Measurements from ENCODE around the gene TMEM170A. TPM values are rescaled to one million over a fixed set of nuclear protein-coding genes. Genes with fewer than 3 reads are reported as not detected.
"Not testable (repeated sequence)": the region's sequence is repeated elsewhere in the genome, so short reads cannot be mapped to it uniquely, and the experiment has no call there.

The TMEM170A gene
- total RNA-seq, 1 experiment from 2014 or later, result 45.9 TPM

GRCh38 chr16:75429621-75430403 lies 34.7 kb downstream of the TMEM170A start:
- Histone ChIP-seq H3K27me3 (ENCODE audit: low read length) (no peaks in the 10 kb centered on the region), H3K9me2 (replicated peaks; ENCODE audit: insufficient read depth, low read length) (no peaks in the 10 kb centered on the region), H2AFZ (ENCODE audit: low read length) (no peak overlapping the region), H3K79me2 (ENCODE audit: low read length) (peaks cover 82% of the 10 kb centered on the region), H3K4me1 (ENCODE audit: low read length) (peaks cover 31% of the 10 kb centered on the region), H3K9ac (ENCODE audit: low read length) (no peak overlapping the region), H3K4me3 (ENCODE audit: low read length) (no peak overlapping the region), H3K27ac (ENCODE audit: low read length) (no peak overlapping the region), H3K36me3 (ENCODE audit: insufficient read depth, low read length) (no peaks in the 10 kb centered on the region), H3K9me3 (ENCODE audit: low read length) (no peaks in the 10 kb centered on the region), H3K4me2 (ENCODE audit: low read depth, low read length, poor library complexity, severe bottlenecking) (no peak overlapping the region), H4K20me1 (ENCODE audit: insufficient read depth, low read depth, low read length) (no peaks in the 10 kb centered on the region)
- DNase-seq, result no peak

DNA sequence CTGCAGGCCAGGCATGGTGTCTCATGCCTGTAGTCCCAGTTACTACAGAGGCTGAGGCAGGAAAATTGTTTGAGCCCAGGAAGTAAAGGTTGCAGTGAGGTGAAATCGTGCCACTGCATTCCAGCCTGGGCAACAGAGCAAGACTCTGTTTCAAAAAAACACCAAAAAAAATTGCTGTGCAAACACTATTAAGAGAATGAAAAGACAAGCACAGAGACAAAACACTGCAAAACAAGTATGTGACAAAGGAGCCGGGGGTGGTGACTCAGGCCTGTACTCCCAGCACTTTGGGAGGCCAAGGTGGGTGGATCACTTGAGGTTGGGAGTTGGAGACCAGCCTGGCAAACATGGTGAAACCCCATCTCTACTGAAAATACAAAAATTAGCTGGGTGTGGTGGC lies 38.0 kb downstream of the TMEM170A start:
- H3K36me3 ChIP-seq (ENCODE audit: insufficient read depth, low read length); H3K9me2 ChIP-seq (replicated peaks; ENCODE audit: insufficient read depth, low read length); H3K27ac ChIP-seq (ENCODE audit: low read length); H4K20me1 ChIP-seq (ENCODE audit: insufficient read depth, low read depth, low read length); H3K4me3 ChIP-seq (ENCODE audit: low read length); H2AFZ ChIP-seq (ENCODE audit: low read length); H3K4me2 ChIP-seq (ENCODE audit: low read depth, low read length, poor library complexity, severe bottlenecking); H3K9me3 ChIP-seq (ENCODE audit: low read length); H3K27me3 ChIP-seq (ENCODE audit: low read length); H3K9ac ChIP-seq (ENCODE audit: low read length); DNase-seq: not testable (repeated sequence)
- peaks cover 95% of the 10 kb centered on the region for H3K79me2 ChIP-seq (ENCODE audit: low read length)
- H3K4me1 ChIP-seq (ENCODE audit: low read length), result peaks cover 40% of the 10 kb centered on the region

DNA sequence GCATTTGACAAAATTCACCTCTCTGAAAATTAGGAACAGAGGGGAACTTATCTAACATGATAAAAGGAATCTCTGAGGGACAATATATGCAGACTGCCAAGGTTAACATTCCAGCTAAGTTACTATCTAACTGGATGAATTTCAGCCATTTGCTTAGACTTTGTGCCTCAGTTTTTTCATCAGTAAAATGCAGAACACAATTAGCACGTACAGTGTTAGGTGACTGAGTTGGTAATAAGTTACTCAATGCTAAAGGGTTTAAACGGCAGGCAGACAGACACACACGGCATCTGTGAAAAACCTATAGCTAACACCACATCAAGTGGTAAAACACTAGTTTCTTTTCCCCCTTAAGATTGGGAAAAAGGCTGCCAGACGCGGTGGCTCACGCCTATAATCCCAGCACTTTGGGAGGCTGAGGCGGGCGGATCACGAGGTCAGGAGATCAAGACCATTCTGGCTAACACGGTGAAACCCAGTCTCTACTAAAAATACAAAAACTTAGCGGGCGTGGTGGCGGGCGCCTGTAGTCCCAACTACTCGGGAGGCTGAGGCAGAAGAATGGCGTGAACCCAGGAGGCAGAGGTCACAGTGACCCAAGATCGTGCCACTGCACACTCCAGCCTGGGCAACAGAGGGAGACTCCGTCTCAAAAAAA lies 40.3 kb downstream of the TMEM170A start:
- peaks cover 56% of the 10 kb centered on the region for H3K4me1 ChIP-seq (ENCODE audit: low read length)
- not testable (repeated sequence) for H3K27me3 ChIP-seq (ENCODE audit: low read length); H3K4me3 ChIP-seq (ENCODE audit: low read length); DNase-seq; H4K20me1 ChIP-seq (ENCODE audit: insufficient read depth, low read depth, low read length); H3K36me3 ChIP-seq (ENCODE audit: insufficient read depth, low read length); H3K9me2 ChIP-seq (replicated peaks; ENCODE audit: insufficient read depth, low read length); H3K9me3 ChIP-seq (ENCODE audit: low read length); H2AFZ ChIP-seq (ENCODE audit: low read length)
- H3K79me2 ChIP-seq (ENCODE audit: low read length), result peaks cover 95% of the 10 kb centered on the region
- peak overlapping the region; percentile 70 for H3K27ac ChIP-seq (ENCODE audit: low read length)
- peak overlapping the region; percentile 23; the same call in 1 of the 2 replicates for H3K9ac ChIP-seq (ENCODE audit: low read length)
- peak overlapping the region; percentile 53 for H3K4me2 ChIP-seq (ENCODE audit: low read depth, low read length, poor library complexity, severe bottlenecking)

- Histone ChIP-seq H3K36me3 (ENCODE audit: insufficient read depth, low read length) (no peaks in the 10 kb centered on the region), H3K9ac (ENCODE audit: low read length) (peak overlapping the region; percentile 23; the same call in 1 of the 2 replicates), H3K4me2 (ENCODE audit: low read depth, low read length, poor library complexity, severe bottlenecking) (peak overlapping the region; percentile 53), H3K9me3 (ENCODE audit: low read length) (no peaks in the 10 kb centered on the region), H3K79me2 (ENCODE audit: low read length) (peaks cover 95% of the 10 kb centered on the region), H4K20me1 (ENCODE audit: insufficient read depth, low read depth, low read length) (no peaks in the 10 kb centered on the region), H2AFZ (ENCODE audit: low read length) (no peak overlapping the region), H3K4me1 (ENCODE audit: low read length) (peaks cover 59% of the 10 kb centered on the region), H3K27me3 (ENCODE audit: low read length) (no peaks in the 10 kb centered on the region), H3K4me3 (ENCODE audit: low read length) (no peak overlapping the region), H3K27ac (ENCODE audit: low read length) (peak overlapping the region; percentile 70), H3K9me2 (replicated peaks; ENCODE audit: insufficient read depth, low read length) (no peaks in the 10 kb centered on the region)
- DNase-seq, result no peak
Observed at GRCh38 chr16:75423723-75424104, 40.8 kb downstream of the TMEM170A start.

GRCh38 chr16:75421820-75422126 lies 42.7 kb downstream of the TMEM170A start:
- peak overlapping the region; percentile 72 for H3K27ac ChIP-seq (ENCODE audit: low read length)
- H3K4me2 ChIP-seq (ENCODE audit: low read depth, low read length, poor library complexity, severe bottlenecking), result peak overlapping the region; percentile 77
- H3K9me2 ChIP-seq (replicated peaks; ENCODE audit: insufficient read depth, low read length), result no peaks in the 10 kb centered on the region
- peaks cover 93% of the 10 kb centered on the region for H3K79me2 ChIP-seq (ENCODE audit: low read length)
- DNase-seq, result no peak
- no peaks in the 10 kb centered on the region for H3K9me3 ChIP-seq (ENCODE audit: low read length)
- no peaks in the 10 kb centered on the region for H4K20me1 ChIP-seq (ENCODE audit: insufficient read depth, low read depth, low read length)
- H3K9ac ChIP-seq (ENCODE audit: low read length), result peak overlapping the region; percentile 51; the same call in 1 of the 2 replicates
- H2AFZ ChIP-seq (ENCODE audit: low read length), result no peak overlapping the region
- peak overlapping the region; percentile 51; the same call in 1 of the 2 replicates for H3K4me3 ChIP-seq (ENCODE audit: low read length)
- no peaks in the 10 kb centered on the region for H3K27me3 ChIP-seq (ENCODE audit: low read length)
- H3K36me3 ChIP-seq (ENCODE audit: insufficient read depth, low read length), result no peaks in the 10 kb centered on the region
- peaks cover 60% of the 10 kb centered on the region for H3K4me1 ChIP-seq (ENCODE audit: low read length)

- peaks cover 93% of the 10 kb centered on the region for H3K79me2 ChIP-seq (ENCODE audit: low read length)
- H3K4me1 ChIP-seq (ENCODE audit: low read length), result peaks cover 60% of the 10 kb centered on the region
- H2AFZ ChIP-seq (ENCODE audit: low read length), result no peak overlapping the region
- no peaks in the 10 kb centered on the region for H3K27me3 ChIP-seq (ENCODE audit: low read length)
- no peaks in the 10 kb centered on the region for H3K36me3 ChIP-seq (ENCODE audit: insufficient read depth, low read length)
- no peaks in the 10 kb centered on the region for H4K20me1 ChIP-seq (ENCODE audit: insufficient read depth, low read depth, low read length)
- no peaks in the 10 kb centered on the region for H3K9me2 ChIP-seq (replicated peaks; ENCODE audit: insufficient read depth, low read length)
- H3K4me3 ChIP-seq (ENCODE audit: low read length), result peak overlapping the region; percentile 51
- peak overlapping the region; percentile 51 for H3K9ac ChIP-seq (ENCODE audit: low read length)
- peak overlapping the region; percentile 72 for H3K27ac ChIP-seq (ENCODE audit: low read length)
- H3K9me3 ChIP-seq (ENCODE audit: low read length), result no peaks in the 10 kb centered on the region
- peak overlapping the region; percentile 77 for H3K4me2 ChIP-seq (ENCODE audit: low read depth, low read length, poor library complexity, severe bottlenecking)
- peak; percentile 86 for DNase-seq
Observed at GRCh38 chr16:75420987-75421819, 43.3 kb downstream of the TMEM170A start.

DNA sequence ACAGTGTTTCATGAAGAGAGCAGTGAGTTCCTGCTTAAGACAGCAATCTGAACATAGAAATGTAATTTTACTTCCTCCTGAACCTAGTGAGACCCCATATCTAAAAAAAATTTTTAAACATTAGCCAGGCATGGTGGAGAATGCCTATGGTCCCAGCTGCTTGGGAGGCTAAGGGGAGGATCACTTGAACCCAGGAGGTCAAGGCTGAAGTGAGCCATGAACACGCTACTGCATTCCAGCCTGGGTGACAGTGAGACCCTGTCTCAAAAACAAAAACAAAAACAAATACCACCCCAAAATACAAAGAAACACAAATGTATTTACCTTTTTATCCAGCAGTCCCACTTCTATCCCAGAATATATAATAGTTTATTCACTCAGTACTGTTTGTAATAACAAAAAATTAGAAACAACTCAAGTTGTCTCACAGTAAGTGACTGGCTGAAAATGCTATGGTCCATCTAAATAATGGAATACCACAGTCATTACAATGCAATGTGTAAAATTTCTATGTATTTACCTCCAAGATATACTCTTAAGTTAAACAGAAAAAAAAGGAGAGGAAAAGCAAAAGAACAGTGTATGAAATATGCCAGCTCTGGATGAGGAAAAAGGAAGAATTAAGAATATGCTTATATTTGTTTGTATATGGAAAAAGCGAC lies 47.5 kb downstream of the TMEM170A start:
- H3K36me3 ChIP-seq (ENCODE audit: insufficient read depth, low read length), result peaks cover 11% of the 10 kb centered on the region; the same call in 1 of the 2 replicates
- no peaks in the 10 kb centered on the region for H3K9me2 ChIP-seq (replicated peaks; ENCODE audit: insufficient read depth, low read length)
- H3K4me3 ChIP-seq (ENCODE audit: low read length), result no peak overlapping the region
- no peaks in the 10 kb centered on the region for H3K27me3 ChIP-seq (ENCODE audit: low read length)
- H3K4me1 ChIP-seq (ENCODE audit: low read length), result peaks cover 52% of the 10 kb centered on the region
- H3K79me2 ChIP-seq (ENCODE audit: low read length), result peaks cover 83% of the 10 kb centered on the region
- no peak overlapping the region for H3K9ac ChIP-seq (ENCODE audit: low read length)
- DNase-seq, result no peak
- no peak overlapping the region for H2AFZ ChIP-seq (ENCODE audit: low read length)
- H4K20me1 ChIP-seq (ENCODE audit: insufficient read depth, low read depth, low read length), result no peaks in the 10 kb centered on the region
- H3K27ac ChIP-seq (ENCODE audit: low read length), result no peak overlapping the region
- H3K4me2 ChIP-seq (ENCODE audit: low read depth, low read length, poor library complexity, severe bottlenecking), result no peak overlapping the region
- no peaks in the 10 kb centered on the region for H3K9me3 ChIP-seq (ENCODE audit: low read length)

All from Karpas-422 (cell line).